LNCaP clone FGC (cell line): ENCODE results near the gene C9orf152.

Experiments used
- DNase-seq: peaks from one replicate; pipeline ENCODE4 v3.0.0-alpha.2; 2011; ENCODE audit warnings: low read depth
- H3K4me3 ChIP-seq: 2 replicates; pipeline ENCODE4 v1.5.1; 2011; ENCODE audit warnings: mild to moderate bottlenecking, low read depth, low read length, control low read depth
- CTCF ChIP-seq: IDR thresholded peaks from 2 replicates; pipeline ENCODE4 v1.5.1; 2012; ENCODE audit warnings: mild to moderate bottlenecking; ENCODE audit not compliant: control insufficient read depth, insufficient read depth; ENCODE audit errors: extremely low read depth

Gene C9orf152

GRCh38 chr9:110153431-110153830 lies 54.5 kb downstream of the C9orf152 start:
- no peak overlapping the region for H3K4me3 ChIP-seq
- TF ChIP-seq CTCF = no peak
- no peak for DNase-seq

- no peak for DNase-seq
- no peak overlapping the region for H3K4me3 ChIP-seq
- peak; percentile 78 for TF ChIP-seq CTCF
These were observed 55.1 kb downstream of the C9orf152 start for GRCh38 chr9:110152704-110153374.
